ENCODE measurements around the gene MYO18B.
"Not testable (repeated sequence)": the region's sequence is repeated elsewhere in the genome, so short reads cannot be mapped to it uniquely, and the experiment has no call there.

Gene MYO18B

DNA sequence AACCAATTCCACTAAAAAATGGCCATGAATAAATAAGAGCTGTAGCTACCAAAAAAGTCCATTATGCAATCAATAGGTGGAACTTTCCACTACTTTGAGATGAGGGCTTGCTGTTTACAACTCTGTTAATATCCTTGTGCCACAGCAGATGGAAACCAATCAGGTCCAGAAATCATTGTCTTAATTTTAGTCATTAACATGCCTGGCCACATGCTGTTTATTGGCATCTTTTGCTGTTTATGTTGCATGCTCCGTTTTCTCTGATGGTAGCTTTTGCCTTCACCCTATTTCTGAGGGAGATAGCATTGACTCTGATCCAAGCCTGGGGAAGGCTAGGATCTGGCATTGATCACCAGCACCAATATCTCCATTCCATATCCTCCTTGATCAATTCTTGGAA is 234.4 kb downstream of the MYO18B start:
- DNase-seq: no peak

DNA sequence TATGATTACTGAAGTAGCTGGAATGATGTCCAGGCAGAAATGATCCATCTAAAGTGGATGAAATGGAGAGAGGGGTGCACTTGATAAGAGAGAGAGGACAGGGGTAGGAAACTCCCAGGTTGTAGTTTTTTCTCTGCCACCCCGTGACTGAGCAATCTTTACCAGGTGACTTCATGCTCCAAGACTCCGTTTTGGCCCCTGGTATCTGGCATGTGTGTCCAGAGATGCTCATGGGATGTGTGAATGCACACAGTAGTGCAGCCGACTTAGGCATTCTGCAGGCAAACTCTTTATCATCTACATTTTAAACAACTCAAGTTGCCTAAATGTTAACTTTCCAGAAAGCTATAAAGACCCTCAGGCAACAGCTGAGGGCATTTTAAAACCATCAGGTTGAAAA is 238.0 kb downstream of the MYO18B start:
- no peak for DNase-seq

DNA sequence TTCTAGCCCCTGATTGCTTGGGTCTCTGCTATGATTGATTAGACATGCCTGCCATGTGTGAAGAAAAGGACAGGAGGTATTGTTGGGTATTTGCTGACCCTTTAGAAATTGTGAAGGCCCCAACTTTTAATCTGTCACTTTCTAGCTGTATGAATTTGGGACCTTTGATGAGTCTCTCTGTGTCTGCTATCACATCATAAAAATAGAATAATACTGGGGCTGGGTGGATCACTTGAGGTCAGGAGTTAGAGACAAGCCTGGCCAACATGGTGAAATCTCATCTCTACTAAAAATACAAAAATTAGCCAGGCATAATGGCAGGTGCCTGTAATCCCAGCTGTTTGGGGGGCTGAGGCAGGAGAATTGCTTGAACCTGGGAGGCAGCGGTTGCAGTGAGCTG is 242.9 kb downstream of the MYO18B start:
- not testable (repeated sequence) for DNase-seq

DNA sequence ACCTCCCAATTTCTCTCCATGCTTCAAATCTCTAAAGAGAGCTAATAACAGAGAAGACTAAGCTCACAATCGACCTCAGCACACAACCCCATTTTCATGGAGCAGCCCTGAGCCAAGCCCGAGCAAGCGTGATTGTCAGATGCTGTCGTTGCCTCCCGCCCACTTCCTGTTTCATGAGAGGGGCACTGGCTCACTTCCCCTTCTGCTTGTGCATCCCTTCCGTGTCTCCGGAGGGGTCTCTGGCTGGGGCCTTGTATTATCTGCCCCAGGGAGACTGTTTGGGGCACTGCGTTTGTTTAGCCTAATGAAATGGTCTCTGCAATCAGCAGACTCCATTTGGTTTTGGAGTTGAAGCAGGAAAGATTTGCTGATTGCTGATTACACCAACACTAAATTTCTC is 246.0 kb downstream of the MYO18B start:
- DNase-seq: no peak

DNA sequence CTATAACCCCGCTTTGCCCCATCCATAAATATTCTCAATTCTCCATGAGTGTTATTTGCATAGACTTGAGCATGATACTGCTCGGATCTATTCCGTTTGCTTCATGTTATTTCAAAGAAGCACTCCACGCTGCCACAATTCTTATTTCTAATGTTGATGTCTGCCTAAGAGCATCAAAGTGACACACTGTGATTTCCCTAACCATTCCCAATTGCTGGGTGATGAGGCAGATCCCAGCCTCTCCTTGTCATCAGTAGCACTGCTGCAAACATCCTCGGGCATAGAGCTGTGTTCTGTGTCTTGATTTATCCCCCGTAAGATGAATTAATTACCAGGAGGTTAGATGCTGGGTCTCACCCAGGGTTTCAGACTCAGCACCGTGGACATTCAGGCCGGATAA is 249.0 kb downstream of the MYO18B start:
- no peak for DNase-seq

DNA sequence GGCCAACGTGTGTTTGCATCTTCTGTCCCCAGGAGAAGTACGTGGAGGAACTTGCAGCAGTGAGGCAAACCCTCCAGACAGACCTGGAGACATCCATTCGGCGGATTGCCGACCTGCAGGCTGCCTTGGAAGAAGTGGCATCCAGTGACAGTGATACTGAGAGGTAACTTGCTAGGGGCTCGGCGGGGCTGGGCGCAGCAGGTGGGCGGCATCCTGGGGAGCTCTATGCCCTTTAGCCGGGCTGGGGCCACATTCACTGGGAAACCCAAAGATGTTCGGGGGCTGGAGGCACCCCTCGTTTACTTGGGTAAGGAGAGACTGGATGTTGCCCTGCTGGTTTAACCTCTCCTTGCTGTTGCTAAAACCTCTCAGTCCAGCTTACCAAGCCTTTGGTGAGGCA is 250.3 kb downstream of the MYO18B start:
- DNase-seq: no peak

DNA sequence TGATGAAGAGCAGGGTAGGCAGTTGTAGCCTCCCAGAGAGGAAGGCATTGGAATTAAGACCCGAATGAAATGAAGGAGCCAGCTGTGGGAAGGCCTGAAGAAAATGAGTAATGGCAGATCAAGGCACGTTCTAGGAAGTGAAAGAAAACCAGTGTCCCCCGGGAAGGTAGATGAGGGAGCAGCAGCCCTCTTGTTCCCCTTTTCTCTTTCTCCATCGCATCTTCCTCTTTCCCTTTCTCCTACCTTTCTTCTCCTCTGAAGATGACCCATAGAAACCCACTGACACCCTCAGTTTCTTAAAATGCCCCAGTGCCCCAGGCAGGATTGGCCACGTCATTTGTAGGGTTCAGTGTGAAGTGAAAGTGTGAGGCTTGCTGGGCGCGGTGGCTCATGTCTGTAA is 254.7 kb downstream of the MYO18B start:
- no peak for DNase-seq

DNA sequence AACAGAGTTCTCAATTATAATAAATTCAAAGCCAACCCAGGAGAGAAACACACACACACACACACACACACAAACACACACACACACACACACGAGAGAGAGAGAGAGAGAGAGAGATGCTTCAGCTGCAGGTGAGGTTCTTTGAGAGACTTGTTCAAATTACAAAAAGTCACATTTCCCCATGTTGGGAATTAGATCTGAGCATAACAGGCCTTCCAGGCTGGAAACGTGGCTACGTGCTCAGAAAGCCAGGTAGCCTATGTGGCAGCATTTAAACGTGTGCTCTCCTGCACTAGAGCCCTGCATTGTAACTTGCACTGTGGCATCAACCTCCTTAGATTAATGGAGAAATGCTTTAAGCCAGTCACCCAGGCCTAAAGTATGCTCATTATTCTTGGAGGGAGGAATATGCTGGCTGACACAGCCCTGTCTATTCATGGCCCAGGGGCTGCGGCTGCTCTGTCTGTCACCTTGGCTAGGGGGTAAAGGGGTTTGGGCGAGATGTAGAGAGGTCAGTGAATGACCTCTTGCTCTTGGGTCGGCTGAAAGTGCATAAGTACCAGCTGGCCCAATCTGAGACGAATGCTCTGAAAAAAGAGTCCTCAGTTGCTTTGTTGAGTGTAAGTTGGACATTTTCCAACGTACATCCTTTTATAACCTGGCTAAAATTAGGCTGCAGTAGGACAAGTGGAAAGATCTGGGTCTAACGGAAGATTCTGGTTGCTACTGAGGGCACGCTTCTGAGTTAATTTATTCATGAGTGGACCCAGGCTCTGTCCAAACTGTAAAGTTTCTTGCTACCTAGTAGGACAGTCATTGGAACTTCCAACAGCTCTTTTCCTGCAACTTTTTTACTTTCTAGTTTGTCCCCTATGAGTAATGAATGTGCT is 256.1 kb downstream of the MYO18B start:
- DNase-seq: no peak

DNA sequence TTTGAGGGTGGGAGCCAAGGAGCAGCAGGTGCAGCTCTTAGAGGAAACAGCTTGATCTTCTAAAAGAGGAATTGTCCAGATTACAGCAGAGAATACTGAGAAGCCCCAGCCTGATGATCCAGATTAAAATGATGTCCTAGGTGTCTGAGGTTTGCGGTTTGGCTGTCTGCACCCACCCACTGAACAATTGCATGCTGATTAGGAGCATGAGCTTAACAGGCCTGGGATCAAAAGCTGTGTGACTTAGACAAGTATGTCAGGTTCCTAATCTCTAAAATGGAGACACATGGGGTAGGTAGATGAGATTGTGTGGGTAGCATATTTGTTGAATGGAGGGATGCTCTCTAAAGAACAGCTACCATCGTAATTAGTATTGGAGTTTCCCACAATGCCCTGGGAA is 260.5 kb downstream of the MYO18B start:
- DNase-seq: no peak

DNA sequence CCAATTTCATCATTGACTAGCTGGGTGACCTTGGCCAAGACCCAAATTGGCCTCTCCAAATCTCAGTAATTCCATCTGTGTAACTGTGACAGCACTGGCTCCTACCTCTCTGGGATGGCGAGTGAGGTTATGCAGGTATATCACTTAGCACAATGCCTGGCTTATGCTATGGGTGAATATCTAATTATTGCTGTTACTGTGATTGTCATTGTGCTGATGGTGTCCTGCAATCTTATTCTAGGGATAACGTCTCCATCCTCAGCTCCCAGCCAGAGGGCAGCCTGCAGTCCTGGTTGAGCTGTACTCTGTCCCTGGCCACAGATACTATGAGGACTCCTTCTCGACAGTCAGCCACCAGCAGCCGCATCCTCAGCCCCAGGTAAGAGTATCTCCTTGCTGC is 262.5 kb downstream of the MYO18B start:
- no peak for DNase-seq

DNA sequence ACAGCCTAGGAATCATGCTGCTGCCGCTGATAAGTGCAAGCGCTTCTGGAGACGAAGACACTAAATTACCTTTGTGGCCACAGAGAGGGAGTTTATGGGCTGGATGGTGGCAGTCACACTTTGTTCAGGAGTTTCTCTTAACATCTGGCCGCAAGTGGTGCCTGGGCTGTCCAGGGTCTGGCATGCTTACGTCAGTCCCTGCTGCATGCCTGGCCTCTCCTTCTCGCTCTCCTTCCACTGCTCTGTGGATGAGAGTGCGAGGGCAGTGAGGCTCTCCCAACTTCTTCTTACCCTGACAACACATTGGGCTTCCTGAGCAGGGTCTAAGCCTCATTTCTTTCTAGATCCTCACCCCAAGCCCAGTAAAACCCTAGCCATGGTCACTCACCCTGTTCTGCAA is 266.6 kb downstream of the MYO18B start:
- no peak for DNase-seq

DNA sequence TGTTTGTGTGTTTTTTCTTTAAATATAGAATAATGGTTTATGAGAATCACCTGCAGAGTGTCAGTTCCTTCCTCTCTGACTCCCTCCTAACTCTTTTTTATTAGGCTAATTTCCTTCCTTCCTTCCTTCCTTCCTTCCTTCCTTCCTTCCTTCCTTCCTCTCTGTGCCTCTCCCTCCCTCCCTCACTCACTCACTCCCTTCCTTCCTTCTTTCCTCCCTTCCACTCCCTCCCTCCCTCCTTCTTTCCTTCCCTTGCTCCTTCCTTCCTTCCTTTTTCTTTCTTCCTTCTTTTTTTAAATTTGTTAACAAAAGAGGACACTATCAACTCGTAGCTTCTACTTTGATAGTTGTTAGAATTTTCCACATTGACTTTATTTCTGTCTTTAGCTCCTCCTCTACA is 274.9 kb downstream of the MYO18B start:
- no peak for DNase-seq

DNA sequence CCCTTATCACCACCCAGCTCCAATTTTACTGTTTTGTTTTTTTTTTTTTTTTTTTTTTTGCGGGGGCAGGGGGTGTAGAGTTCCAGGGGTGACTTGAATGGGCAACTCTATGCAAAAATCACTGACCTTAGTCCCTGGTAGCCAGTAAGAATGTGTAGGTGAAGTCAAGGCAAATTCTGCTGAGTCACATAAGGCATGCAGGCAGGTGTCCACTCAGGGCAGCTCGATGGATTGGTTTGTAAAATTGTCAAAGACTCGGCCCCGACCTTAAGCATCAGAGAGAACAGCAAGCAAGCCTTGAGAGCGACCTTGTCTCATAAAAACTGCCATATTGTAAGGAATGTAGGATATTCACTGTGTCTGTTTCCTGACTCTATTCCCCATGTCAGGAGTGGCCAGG is 275.9 kb downstream of the MYO18B start:
- DNase-seq: no peak

DNA sequence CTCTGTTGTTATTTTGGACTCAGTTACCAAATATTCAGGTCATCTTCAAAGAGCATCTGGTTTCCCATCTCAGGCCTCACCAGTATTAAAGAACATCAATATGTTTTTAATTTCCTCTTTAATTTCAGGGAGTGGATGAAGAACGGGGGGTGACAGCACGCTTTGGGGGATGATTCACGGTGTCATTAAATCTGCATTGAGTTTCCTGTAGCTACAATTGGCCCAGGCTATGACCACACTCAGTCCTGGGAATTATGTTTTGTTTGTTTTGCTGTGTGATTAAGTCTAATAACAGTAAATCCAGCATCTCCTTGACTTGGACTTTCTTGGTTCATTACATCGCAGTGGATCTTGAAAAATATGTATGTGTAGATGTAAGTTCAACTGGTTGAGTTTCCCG is 277.6 kb downstream of the MYO18B start:
- DNase-seq: no peak

DNA sequence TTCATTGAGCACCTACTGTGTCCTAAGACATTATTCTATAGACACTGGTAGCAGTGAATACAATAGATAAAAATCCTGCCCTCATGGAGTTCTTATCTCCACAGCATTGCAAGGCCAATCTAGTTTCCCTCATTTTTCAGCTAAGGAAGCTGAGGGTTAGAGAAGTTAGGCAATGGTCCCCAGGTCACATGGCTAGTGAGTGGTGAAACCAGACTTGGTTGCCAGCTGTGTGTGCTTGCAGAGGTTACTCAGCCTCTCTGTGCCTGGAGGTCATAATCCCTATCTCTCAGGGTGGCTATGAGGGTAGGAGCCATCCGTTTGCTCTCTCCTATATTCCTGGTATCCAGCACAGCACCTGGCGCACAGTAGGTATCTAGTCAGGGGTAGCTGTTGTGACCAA is 279.5 kb downstream of the MYO18B start:
- no peak for DNase-seq

DNA sequence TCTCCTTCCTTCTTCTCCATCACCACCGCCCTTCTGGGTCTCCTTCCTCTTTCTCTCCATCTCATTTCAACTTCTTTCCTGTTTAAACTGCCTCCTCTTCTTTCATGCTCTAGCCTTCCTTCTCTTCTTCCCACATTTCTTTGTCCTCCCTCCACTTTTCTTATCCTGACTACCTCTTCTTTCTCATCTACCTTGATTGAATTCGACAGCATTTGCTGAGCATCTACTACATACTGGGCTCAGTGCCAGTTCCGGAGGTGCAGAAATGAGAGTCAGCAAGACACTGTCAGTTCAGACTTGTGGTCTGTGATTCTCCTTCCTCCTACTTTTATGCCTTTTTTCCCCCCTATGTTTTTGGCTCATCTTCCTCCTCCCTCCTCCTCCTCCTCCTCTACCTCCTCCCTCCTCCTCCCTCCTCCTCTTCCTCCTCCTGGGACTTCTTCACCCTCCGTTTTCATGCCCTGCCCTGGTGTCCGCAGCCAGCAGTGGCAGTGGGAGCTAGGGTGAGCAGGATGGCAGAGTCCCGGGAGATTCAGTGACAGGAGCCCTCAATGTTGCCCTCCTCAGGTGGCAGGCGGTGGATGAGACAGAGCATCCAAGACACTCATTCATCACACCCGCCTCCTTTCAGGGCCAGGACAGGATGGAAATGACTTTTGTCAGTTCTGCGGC is 281.3 kb downstream of the MYO18B start:
- DNase-seq: no peak

DNA sequence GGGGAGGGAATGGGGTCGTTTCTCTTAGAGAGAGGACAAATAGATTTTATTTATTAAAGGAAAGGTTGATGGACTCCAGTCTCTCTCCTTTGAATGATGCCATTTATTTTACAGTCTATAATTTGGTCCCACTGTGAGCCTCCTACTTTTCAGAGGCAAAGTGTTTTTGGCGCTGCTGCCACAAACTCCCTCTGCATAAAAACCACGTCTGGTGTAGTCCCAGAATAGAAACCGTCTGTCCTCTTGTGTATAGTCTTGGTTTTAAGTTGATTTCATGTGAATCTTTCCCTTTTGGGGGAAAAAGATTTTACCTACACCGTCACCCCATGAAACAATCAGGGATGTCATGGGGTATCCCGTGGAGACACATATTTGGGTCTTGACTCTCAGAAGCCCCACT is 283.6 kb downstream of the MYO18B start:
- DNase-seq: peak in 1 of 56 donors; percentile 3

DNA sequence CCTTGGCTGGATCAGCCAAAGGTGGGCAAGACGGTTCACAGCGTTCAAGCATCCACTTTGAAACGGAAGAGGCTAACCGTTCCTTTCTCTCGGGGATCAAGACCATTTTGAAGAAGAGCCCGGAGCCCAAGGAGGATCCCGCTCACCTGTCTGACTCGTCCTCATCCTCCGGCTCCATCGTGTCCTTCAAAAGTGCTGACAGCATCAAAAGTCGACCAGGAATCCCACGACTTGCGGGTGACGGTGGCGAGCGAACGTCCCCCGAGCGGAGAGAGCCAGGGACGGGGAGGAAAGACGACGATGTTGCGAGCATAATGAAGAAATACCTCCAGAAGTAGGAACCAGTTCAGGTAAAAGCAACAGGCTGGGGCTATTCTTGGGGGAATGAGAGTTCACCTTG is 285.4 kb downstream of the MYO18B start:
- DNase-seq: no peak

DNA sequence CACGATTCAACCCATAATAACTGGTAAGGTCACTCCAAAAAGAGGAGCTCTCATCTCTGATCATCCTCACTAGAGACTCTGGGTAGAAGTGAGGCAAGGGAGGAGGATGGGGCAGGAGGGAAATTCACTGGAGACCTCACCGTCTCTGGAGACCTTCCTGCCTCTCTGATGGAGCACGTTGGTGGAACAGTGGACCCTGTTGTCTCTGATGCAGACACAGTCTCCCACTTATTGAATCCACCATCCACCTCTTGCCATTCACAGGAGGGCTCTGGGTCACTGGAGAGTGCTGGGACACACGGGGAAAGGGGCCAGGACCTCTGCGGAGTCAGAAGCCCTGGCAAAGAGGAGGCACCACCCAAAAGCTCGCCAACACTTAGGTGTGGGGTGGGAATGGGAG is 289.7 kb downstream of the MYO18B start:
- no peak for DNase-seq

DNA sequence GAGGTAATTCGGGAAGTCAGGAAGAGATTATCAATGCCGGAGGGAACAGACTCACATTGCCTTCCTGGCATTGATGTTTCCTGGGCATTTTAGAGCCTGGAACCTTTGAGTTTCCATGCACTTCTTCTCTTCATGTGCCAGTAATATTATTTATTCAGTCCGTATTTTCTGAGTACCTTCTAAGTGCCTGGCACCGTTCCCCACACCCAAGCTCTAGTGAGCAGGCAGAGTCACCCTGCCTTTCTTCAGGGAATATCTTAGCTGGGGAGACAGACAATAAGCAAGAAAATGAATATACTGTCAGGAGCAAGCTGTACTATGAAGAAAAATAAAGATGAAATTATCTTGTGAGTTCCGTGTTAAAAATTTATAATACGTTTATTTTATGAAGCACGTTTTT is 291.1 kb downstream of the MYO18B start:
- no peak for DNase-seq

DNA sequence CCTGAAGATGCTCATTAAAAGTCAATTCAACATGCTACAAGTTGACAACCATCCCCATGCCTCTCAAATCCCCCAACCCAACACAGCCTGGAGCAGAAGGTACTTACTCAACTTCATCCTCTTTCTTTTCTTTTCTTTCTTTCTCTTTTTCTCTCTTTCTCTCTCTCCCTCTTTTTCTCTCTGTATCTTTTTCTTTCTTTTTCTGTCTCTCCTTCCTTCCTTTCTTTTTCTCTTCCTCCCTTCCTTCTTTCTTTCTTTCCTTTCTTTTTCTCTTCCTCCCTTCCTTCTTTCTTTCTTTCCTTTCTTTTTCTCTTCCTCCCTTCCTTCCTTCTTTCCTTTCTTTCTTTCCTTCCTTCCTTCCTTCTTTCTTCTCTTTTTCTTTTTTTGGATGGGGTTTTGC is 291.6 kb downstream of the MYO18B start:
- DNase-seq: no peak

DNA sequence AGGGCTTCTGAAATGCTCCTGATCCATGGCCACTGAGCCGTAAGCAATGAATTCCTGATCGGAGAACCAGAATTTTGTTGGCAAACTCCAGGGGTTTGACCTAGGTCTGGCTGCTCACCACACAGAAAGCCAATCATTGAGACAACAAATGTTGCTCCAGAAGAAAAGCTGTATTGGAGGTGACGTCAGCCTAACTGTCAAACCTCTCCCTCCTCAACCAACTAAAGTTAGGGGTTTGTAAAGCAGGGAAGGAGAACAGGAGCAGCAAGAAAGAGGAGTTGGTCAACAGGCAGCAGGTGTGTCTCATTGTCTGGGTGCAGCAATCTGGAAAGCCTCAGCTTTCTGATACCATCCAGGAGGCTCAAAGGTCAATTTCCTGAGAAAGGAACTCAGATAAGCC is 293.5 kb downstream of the MYO18B start:
- DNase-seq: no peak

DNA sequence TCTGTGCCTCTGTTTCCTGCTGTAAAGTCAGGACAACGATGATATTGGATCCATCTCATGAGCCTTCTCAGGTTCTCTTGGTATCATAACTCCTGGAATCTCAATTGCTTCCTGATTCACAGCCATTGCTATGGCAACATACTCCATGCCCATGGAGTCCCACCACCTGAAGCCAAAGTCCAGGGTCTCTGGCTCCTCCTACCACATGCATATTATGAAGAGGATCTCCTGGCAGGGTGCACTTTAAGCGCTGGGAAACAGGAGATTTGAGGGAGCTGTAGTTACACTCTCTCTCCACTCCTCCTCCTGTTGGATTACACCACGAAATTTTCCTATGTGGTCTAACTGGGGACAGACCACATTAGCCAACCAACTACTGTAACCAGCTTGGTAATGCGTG is 296.4 kb downstream of the MYO18B start:
- no peak for DNase-seq
